Endothelial cell of umbilical vein (primary cell): ENCODE results near the gene CSTF3. TPM values are rescaled to one million over a fixed set of nuclear protein-coding genes. Genes with fewer than 3 reads are reported as not detected.

Source experiments
- BruUV-seq: library from RNA; stranded (reverse); fragments of 400-500 nt; replicated peaks from 2 replicates; lab custom pipeline; 2021; lab: Mats Ljungman, UMichigan
- CTCF ChIA-PET: fragments of 300-600, 350-600 bp; sonication (Branson Sonifier 250); formaldehyde crosslinking; loops from one replicate; lab custom pipeline; 2021; ENCODE audit warnings: antibody characterized with exemption, inconsistent platforms; lab: Charles Lee
- POLR2A ChIA-PET: fragments of 300-600, 350-600 bp; sonication (Branson Sonifier 250); formaldehyde crosslinking; loops from one replicate; lab custom pipeline; 2021; ENCODE audit warnings: antibody characterized with exemption, inconsistent platforms; lab: Charles Lee
- DNase-seq: peaks from one replicate; pipeline ENCODE4 v3.0.0-alpha.2; 2011; ENCODE audit warnings: low read depth, low spot score
- FAIRE-seq: peaks from 2 replicates; lab custom pipeline; 2011; peaks lifted over from hg19 to GRCh38; lab: Jason Lieb, UNC
- H2AFZ ChIP-seq: 2 replicates; pipeline ENCODE4 v1.6.0; 2012; ENCODE audit warnings: low read depth, low read length, control low read depth, inconsistent platforms
- H3K27ac ChIP-seq: 2 replicates; pipeline ENCODE4 v1.5.1; 2011; ENCODE audit warnings: low read depth, mild to moderate bottlenecking, control low read depth, low read length, moderate library complexity; ENCODE audit not compliant: insufficient read depth
- H3K27me3 ChIP-seq, 2 experiments: 2 replicates each; pipeline versions ENCODE4 v1.6.0 to v1.6.1; 2011; ENCODE audit warnings: low read length in 2 of 2, mixed read lengths in 1 of 2; ENCODE audit not compliant: control insufficient read depth in 2 of 2, insufficient read depth in 2 of 2
- H3K36me3 ChIP-seq, 2 experiments: 2 replicates in 1 of 2; 3 replicates in 1 of 2; pipeline ENCODE4 v1.5.1; 2011; ENCODE audit warnings: low read length in 2 of 2, mild to moderate bottlenecking in 1 of 2, moderate library complexity in 1 of 2; ENCODE audit not compliant: control insufficient read depth in 2 of 2, insufficient read depth in 2 of 2; ENCODE audit errors: extremely low read depth in 1 of 2
- H3K4me1 ChIP-seq: 3 replicates; pipeline ENCODE4 v1.5.1; 2011; ENCODE audit warnings: mild to moderate bottlenecking, low read length; ENCODE audit not compliant: control insufficient read depth, insufficient read depth; ENCODE audit errors: extremely low read depth
- H3K4me2 ChIP-seq: 2 replicates; pipeline ENCODE4 v1.6.1; 2011; ENCODE audit warnings: low read length, control low read depth, mixed read lengths; ENCODE audit not compliant: insufficient read depth
- H3K4me3 ChIP-seq, 3 experiments: fragments of 200-600 bp in 1 of 3; sonication (generic), shearing (Covaris generic) in 1 of 3; replicated peaks in 1 of 3; 2 replicates each; pipeline ENCODE4 v1.5.1; 2011 to 2016; ENCODE audit warnings: control low read depth in 3 of 3, low read length in 3 of 3, mild to moderate bottlenecking in 2 of 3, inconsistent platforms in 1 of 3, low read depth in 1 of 3, moderate library complexity in 1 of 3; ENCODE audit not compliant: insufficient read depth in 1 of 3
- H3K79me2 ChIP-seq: 2 replicates; pipeline ENCODE4 v1.6.0; 2012; ENCODE audit warnings: low read length, inconsistent platforms; ENCODE audit not compliant: control insufficient read depth, insufficient read depth
- H3K9ac ChIP-seq: replicated peaks from 2 replicates; pipeline ENCODE3; 2011; ENCODE audit warnings: low read length, control low read depth; ENCODE audit not compliant: insufficient read depth; ENCODE audit errors: extremely low read depth
- H3K9me1 ChIP-seq: replicated peaks from 3 replicates; pipeline ENCODE4 v1.6.0; 2011; ENCODE audit warnings: mild to moderate bottlenecking, low read length; ENCODE audit not compliant: control insufficient read depth, insufficient read depth; ENCODE audit errors: extremely low read depth
- H3K9me3 ChIP-seq: replicated peaks from 2 replicates; pipeline ENCODE4 v1.5.1; 2012; ENCODE audit warnings: low read length, inconsistent platforms; ENCODE audit not compliant: control insufficient read depth, insufficient read depth
- H4K20me1 ChIP-seq: replicated peaks from 2 replicates; pipeline ENCODE3; 2011; ENCODE audit warnings: mild to moderate bottlenecking, low read length; ENCODE audit not compliant: control insufficient read depth, insufficient read depth; ENCODE audit errors: extremely low read depth
- EZH2 ChIP-seq: IDR thresholded peaks from 2 replicates; pipeline ENCODE4 v1.6.1; 2012; ENCODE audit warnings: borderline replicate concordance, low read depth, mild to moderate bottlenecking, moderate library complexity, low read length, inconsistent platforms; ENCODE audit not compliant: severe bottlenecking
- FOS ChIP-seq: IDR thresholded peaks from 2 replicates; pipeline ENCODE4 v1.6.1; 2011; ENCODE audit warnings: mild to moderate bottlenecking, low read length, moderate library complexity, borderline replicate concordance; ENCODE audit not compliant: insufficient read depth
- GATA2 ChIP-seq: IDR thresholded peaks from 2 replicates; pipeline ENCODE4 v1.7.0; 2011; ENCODE audit warnings: low read depth, mild to moderate bottlenecking, moderate library complexity, mixed read lengths, low read length; ENCODE audit not compliant: insufficient read length, insufficient read depth
- JUN ChIP-seq: IDR thresholded peaks from 2 replicates; pipeline ENCODE4 v1.6.1; 2011; ENCODE audit warnings: borderline replicate concordance, low read depth; ENCODE audit not compliant: insufficient read length, insufficient read depth
- MYC ChIP-seq: IDR thresholded peaks from one replicate; pipeline ENCODE4 v1.6.1; 2011; ENCODE audit warnings: mild to moderate bottlenecking, low read depth, low read length
- dilution Hi-C: fragments of 300-500 bp; cut with MboI; formaldehyde crosslinking; loops from one replicate; pipeline ENCODE4 v1.15.0; 2019; ENCODE audit warnings: low sequenced_read_pairs; ENCODE audit not compliant: extremely low pct_ligation_motif_present
- intact Hi-C: fragments of 100-400 bp; cut with micrococcal nuclease; formaldehyde crosslinking; loops from one replicate; pipeline ENCODE4 v1.10.0; 2022
- polyA plus RNA-seq, 4 experiments: library from polyadenylated mRNA; depleted of rRNA in 3 of 4; stranded (reverse) in 3 of 4; unstranded in 1 of 4; fragments of >200 nt; gene quantifications; 2 replicates each; pipeline versions ENCODE4 v1.2.1 to v1.2.3, GENCODE V29; 2011 to 2012; ENCODE audit warnings: missing spikeins in 1 of 4
- total RNA-seq: library from RNA; stranded (reverse); gene quantifications from 2 replicates; pipeline ENCODE4 v1.2.3, GENCODE V29; 2021
- TF ChIP-seq, protein P1 (sequence below), 2 donors: IDR thresholded peaks; 1 replicate in 1 of 2; 2 replicates in 1 of 2; pipeline ENCODE4 v1.5.1; 2011; ENCODE audit warnings: low read length in 2 of 2, mild to moderate bottlenecking in 2 of 2, moderate library complexity in 2 of 2, control low read depth in 1 of 2, inconsistent platforms in 1 of 2, low read depth in 1 of 2; ENCODE audit not compliant: insufficient read depth in 1 of 2; ENCODE audit errors: extremely low read depth in 1 of 2
- TF ChIP-seq, protein P2 (sequence below): IDR thresholded peaks from 2 replicates; pipeline ENCODE4 v1.6.1; 2011; ENCODE audit not compliant: insufficient read depth, insufficient read length

CSTF3 gene
- total and polyA plus RNA-seq, 2 donors (not counting 3 experiments of a cell fraction or from before 2014, with no cell fraction given) = 18.3 to 46.6 TPM

DNA sequence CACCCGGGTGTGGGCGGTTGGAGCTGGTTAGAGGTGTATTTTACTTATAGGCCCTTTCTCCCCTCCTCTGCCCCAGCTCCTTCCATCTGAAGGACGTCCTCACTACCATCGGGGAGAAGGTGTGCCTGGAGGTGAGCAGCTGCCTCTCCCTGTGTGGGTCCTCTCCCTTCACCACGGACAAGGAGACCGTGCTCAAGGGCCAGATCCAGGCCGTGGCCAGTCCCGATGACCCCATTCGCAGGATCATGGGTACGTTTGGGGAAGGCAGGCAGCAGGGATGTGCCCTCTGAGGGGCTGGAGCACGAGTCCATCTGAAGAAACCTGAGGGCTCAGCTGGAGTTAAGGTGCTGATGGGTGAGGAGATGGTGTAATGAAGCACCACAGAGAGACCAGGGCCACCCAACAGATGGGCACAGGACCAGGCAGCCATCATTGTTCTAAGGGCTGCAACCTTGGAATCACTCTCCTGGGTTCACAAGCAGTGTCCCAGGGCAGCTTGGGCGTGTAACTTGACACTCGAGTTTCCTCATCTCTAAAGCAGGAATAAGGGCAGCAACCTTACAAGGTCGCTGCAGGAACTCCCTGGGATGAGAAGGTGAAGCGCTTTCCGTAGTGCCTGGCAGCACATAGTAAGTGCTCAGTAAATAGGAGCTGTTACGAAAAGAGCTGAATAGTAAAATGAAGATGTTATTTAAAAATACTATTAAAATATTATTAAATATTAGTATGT lies 92.5 kb downstream of the CSTF3 start:
- DNase-seq (no peak), FAIRE-seq (no peak)
- Histone ChIP-seq H3K36me3 (peaks cover 0 to 4% of the 10 kb centered on the region in 2 experiments), H3K27ac (no peak overlapping the region), H3K9me3 (no peaks in the 10 kb centered on the region), H3K9me1 (no peaks in the 10 kb centered on the region), H3K27me3 (no peaks in the 10 kb centered on the region), H3K79me2 (no peaks in the 10 kb centered on the region), H2AFZ (no peak overlapping the region), H3K4me2 (no peak overlapping the region), H3K4me3 (no peak overlapping the region), H3K9ac (no peak overlapping the region), H3K4me1 (no peaks in the 10 kb centered on the region), H4K20me1 (no peaks in the 10 kb centered on the region)
- POLR2A ChIA-PET = no interaction called here
- CTCF ChIA-PET = interaction anchor here (0.9 to 1.5 kb wide), 3 partner anchors 11 to 260 kb away, joined by 3 to 5 read pairs (median 3); no protein-coding TSS in a partner anchor
- intact Hi-C loops (no loop called here), dilution Hi-C loops (no loop called here)
- BruUV-seq = no TSS peak
- no peak for TF ChIP-seq GATA2
- TF ChIP-seq, protein P1, sequence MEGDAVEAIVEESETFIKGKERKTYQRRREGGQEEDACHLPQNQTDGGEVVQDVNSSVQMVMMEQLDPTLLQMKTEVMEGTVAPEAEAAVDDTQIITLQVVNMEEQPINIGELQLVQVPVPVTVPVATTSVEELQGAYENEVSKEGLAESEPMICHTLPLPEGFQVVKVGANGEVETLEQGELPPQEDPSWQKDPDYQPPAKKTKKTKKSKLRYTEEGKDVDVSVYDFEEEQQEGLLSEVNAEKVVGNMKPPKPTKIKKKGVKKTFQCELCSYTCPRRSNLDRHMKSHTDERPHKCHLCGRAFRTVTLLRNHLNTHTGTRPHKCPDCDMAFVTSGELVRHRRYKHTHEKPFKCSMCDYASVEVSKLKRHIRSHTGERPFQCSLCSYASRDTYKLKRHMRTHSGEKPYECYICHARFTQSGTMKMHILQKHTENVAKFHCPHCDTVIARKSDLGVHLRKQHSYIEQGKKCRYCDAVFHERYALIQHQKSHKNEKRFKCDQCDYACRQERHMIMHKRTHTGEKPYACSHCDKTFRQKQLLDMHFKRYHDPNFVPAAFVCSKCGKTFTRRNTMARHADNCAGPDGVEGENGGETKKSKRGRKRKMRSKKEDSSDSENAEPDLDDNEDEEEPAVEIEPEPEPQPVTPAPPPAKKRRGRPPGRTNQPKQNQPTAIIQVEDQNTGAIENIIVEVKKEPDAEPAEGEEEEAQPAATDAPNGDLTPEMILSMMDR (IDR thresholded peaks at IDR 0.05; ENCODE audit: extremely low read depth in 1 of 2, insufficient read depth in 1 of 2, low read depth in 1 of 2, low read length in 2 of 2) = no peak
- TF ChIP-seq, protein P2, sequence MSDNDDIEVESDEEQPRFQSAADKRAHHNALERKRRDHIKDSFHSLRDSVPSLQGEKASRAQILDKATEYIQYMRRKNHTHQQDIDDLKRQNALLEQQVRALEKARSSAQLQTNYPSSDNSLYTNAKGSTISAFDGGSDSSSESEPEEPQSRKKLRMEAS = no peak

DNA sequence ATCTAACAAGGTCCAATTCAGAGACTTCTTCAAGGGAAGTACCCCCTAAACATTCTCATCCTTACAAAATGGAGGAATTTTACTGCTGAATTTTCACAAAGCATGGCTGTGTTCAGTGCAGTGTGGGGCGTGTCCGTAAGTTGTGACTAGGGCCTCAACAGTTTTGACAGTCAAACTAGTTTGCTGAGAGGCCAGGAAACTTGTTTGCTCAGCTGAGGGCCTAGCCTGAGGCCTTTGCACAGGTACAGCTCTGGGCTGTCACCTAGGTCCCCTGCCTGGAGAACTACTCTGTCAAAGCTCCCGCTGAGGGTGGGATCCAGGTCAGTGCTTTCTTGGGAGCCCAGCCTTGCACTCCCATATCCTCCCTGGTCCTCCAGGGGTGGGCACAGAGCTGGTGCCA lies 94.0 kb downstream of the CSTF3 start:
- POLR2A ChIA-PET = no interaction called here

More for the DNA sequence above, 94.0 kb downstream of the CSTF3 start:
- no peak for FAIRE-seq
- dilution Hi-C loops = no loop called here
- no TSS peak for BruUV-seq
- H3K79me2 ChIP-seq = no peaks in the 10 kb centered on the region
- H3K9me3 ChIP-seq = no peaks in the 10 kb centered on the region
- intact Hi-C loops = no loop called here
- H3K4me1 ChIP-seq = no peaks in the 10 kb centered on the region
- H3K36me3 ChIP-seq = peaks cover 0 to 4% of the 10 kb centered on the region in 2 experiments
- no peak overlapping the region for H3K4me2 ChIP-seq
- no peak overlapping the region for H2AFZ ChIP-seq
- no peak overlapping the region for H3K9ac ChIP-seq
- no peak overlapping the region for H3K4me3 ChIP-seq
- H3K9me1 ChIP-seq = no peaks in the 10 kb centered on the region
- no peak for DNase-seq
- TF ChIP-seq FOS (no peak), JUN (no peak), EZH2 (no peak), MYC (no peak)
- TF ChIP-seq, protein P2 = no peak
- TF ChIP-seq, protein P1 (IDR thresholded peaks at IDR 0.05; ENCODE audit: extremely low read depth in 1 of 2, insufficient read depth in 1 of 2, low read depth in 1 of 2, low read length in 2 of 2) = no peak
- no peaks in the 10 kb centered on the region for H3K27me3 ChIP-seq
- H3K27ac ChIP-seq = no peak overlapping the region
- H4K20me1 ChIP-seq = no peaks in the 10 kb centered on the region
- CTCF ChIA-PET = interaction anchor here (1.0 to 1.4 kb wide), 2 partner anchors 109 to 258 kb away, joined by 3 to 6 read pairs; no protein-coding TSS in a partner anchor
